GM18517 (cell line): ENCODE measurements around the gene GRK3.
"Not testable (repeated sequence)": the region's sequence is repeated elsewhere in the genome, so short reads cannot be mapped to it uniquely, and the experiment has no call there.

ENCODE experiments used
- ATAC-seq: cut with Tn5 transposase; IDR thresholded peaks from one replicate; pipeline ENCODE4 v1.9.1; 2021; ENCODE audit warnings: mild to moderate bottlenecking, moderate library complexity; ENCODE audit not compliant: unreplicated experiment

The GRK3 gene

DNA sequence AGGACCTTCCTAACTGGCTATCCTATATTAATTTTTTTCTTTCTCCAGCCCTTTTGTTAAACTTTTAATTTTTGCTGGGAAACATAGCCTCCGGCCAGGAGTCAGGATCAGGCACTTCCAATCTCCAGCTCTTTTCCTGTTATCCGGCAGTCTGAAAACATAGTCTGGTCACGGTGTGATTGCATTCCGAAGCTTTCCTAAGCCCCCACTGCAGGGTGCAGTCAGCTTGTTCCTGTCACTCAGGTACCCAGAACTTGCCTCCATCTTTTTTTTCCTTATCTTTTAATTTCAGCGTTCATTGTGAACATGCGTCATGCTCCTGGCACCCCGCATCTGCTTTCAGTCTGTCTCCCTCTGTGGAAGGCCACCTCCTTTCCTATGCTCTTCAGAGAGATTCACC, 59.4 kb downstream of the GRK3 start:
- no peak for ATAC-seq

DNA sequence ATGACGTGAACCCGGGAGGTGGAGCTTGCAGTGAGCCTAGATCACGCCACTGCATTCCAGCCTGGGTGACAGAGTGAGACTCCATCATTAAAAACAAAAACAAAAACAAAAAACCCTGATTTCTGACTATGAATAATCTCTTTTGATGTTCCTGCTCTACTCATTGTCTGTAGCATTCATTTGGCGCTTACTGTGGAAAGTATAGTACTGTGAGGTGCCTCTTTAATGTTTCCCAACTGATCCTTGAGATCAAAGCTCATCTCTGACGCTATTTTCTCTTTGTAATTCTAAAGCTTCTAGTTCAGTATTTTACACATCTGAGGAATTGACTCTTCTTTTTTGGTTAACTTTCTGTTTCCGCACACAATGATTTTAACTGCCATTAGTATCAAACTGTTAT, 60.0 kb downstream of the GRK3 start:
- ATAC-seq = no peak

DNA sequence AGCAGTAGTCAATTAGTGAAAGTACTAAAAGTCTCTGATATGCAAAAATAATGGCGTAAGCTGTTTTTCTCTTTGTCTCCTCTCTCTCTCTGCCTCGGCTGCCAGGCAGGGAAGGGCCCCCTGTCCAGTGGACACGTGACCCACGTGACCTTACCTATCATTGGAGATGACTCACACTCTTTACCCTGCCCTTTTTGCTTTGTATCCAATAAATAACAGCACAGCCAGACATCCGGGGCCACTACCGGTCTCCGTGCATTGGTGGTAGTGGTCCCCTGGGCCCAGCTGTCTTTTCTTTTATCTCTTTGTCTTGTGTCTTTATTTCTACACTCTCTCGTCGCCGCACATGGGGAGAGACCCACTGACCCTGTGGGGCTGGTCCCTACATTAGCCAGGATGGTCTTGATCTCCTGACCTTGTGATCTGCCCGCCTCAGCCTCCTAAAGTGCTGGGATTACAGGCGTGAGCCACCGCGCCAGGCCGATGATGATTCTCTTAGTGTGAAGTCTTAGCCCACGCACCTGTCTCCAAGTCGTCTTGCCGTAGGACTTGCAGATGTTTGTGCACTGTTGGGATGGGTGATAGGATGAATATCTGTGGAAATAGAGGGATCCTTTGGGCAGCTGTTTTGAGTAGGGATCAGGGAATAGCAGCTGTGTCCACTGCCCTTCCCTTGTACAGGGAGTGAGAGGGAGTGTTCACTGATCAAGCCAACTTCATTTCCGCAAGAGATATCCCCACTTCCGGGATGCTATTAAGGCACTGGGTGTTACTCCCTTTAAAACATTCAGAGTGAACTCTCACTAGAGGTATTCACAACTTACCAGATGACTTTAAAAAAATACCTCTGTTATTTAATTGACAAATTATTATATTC, 61.5 kb downstream of the GRK3 start:
- not testable (repeated sequence) for ATAC-seq

DNA sequence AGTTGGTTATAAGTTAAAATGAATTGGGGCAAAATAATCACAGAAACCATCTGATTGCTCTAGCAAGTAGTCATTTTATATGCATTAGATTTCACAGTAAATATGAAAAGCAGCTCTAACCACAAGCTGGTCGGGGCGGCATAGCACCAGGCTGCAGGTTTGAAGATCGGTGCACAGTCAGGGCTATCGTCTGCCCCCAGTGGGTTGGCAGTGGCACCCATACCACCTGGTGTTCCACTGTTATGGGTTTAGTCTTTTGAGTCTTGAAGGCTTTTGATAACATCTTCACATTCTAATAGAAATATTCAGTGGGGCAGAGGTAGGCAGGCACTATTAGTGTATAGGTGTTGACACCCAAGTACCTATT, 62.1 kb downstream of the GRK3 start:
- ATAC-seq = no peak

DNA sequence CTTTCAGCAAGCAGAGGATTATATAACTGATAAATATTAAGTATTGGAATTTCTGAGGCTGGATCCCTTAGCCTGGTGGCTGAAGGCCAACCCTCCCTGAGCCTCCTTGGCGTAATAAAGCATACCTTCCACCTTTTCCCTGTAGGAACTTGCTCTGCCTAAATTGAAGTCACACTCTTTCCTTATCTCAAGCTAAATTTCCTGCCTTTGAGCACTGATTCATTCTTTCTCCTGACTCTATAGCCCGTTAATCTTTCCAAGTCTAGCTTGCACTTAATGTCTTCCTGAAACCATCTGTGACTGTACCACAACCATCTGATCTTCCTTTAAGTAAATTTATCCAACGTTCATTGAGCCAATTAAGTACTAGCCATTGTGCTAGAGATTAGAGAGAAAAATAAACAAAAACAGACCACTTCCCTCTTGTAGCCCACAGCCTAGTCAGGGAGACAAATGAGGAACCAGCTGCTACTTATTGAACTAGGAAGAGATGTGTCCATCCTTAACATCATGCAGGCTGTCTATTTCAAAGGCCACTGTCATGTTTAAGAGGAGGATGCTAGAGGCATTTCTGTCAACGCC, 62.9 kb downstream of the GRK3 start:
- ATAC-seq = no peak

DNA sequence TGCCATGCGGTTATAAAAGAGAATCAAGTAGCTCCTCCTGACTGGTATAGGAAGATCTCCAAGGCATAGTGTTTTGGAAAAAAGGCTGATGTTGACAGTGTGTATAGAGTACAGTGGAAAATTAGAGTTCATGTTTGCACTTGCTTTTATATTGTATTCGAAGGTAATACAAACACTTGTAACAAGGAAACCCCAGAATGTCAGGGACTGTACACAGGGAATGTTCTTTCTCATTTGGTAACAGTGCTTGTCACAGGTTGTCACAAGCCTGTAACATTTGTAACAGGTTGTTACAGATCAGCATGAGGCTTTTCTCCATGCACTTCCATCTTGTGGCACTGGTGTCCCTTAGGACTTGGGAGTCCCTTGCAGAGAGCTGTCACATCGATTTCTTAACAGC, 64.0 kb downstream of the GRK3 start:
- no peak for ATAC-seq

DNA sequence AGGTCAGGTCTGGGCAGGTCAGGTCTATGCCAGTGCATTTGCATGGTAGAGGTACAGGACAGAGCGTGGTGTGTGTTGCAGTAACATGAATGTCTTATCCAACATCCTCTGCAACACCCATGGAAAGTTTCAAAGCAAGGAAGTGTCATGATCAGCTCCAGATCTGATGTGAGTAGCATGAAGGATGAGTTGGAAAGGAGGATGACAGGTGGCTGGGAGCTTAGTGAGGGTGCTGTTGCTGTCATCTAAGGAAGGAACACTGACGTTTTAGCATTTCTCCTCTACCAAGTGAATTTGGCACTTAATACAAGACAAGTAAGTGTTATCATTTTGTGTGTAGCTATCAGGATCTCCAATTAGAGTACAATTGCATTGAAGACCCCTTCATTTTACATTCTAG, 65.1 kb downstream of the GRK3 start:
- no peak for ATAC-seq

DNA sequence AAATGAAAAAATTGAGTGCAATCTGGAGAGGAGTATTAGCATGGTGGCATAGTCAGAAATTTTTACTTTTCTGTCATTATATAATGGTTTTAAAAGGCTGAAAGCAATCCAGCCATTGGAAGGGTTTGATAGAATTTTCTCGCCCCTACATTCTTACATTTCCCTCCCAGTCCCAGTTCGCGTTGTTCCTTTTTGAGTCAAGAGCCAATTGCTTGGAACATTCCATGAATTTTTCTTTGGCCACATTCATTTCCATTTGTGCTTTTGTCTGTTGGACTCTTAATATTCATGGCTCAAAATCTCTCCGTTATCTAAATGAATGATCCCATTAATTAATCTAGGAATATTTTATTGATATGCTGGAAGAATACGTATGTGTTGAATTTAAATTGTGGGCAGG, 66.0 kb downstream of the GRK3 start:
- no peak for ATAC-seq

DNA sequence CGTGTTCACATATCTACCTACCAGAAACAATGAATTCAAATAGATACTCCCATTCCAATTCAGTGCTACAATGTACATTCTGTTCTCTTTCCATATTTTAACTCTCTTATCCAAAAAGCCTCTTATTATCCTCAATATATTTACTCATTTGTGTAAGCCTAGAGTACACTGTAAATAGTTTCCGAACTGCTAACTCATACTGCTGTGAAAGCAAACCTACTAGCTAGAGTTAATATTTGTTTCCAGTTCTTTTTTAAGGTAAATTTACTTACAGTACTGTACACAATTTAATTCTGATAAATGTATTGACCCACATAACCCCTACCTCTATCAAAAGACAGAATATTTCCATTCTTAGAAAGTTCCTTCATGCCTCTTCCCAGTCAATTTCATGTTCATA, 71.8 kb downstream of the GRK3 start:
- no peak for ATAC-seq

DNA sequence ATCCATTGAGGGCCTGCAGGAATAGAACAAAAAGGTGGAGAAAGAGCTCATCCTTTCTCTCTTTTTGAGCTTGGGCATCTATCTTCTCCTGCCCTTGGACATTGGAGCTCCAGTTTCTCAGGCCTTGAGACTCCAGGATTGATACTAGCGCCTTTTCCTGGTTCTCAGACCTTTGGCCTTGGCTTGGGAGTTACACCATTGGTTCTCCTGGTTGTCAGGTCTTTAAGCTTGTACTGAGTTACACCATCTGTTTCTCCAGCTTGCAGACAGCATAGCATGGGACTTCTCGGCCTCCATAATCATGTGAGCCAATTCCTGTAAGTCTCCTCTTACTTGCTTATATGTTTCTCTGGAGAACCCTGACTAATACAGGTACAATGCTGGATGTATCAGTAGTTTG, 72.6 kb downstream of the GRK3 start:
- ATAC-seq = no peak

DNA sequence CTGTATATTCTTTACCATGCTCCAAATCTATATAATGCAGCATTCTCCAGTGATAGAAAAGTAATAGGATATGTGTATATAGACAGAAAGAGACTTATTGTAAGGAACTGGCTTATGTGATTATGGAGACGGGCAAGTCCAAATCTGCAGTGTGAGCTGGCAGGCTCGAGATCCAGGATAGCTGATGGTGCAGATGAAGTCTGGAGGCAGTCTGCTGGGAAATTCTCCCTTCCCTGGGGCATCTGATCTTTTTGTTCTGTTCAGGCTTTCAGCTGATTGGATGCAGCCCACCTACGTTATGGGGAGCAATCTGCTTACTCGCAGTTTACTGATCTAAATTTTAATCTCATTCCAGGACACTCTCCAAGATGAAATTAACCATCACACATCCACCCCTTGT, 73.2 kb downstream of the GRK3 start:
- ATAC-seq = no peak

DNA sequence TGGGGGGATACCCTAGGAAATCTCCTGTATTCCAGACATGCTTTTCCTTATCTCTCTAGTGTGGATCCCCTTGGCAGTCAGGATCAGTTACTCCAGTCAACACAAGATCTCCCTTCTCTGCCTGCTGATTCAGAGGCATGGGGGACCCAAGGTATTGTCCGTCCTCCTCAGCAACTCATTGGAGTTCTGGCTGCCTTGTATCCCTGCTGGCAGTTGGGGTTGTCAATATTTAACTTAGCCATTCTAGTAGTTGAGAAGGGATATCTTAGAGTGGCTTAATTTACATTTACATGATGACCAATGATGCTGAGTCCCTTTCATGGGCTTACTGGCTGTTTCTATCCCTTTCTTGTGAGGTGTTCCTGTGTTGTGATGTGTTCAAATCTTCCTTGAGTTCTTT, 74.2 kb downstream of the GRK3 start:
- no peak for ATAC-seq

DNA sequence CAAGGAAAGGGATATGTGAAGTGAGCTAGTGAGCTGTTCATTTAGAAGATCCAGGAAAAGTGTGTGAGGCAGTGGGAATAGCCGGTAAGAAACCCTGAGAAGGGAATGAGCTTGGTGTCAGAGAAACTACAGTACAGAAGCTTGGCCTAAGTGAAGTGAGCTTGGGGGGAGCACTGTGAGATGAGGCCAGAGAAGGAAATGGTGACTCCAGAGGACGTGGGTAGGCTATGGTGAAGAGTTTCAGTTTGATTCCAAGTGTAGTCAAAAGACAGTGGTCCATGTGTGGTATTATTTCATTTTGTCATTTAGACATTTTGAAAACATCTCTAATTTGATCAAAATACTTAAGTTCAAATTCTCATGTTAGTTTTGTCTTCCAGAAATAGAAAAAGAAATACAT, 77.2 kb downstream of the GRK3 start:
- ATAC-seq = no peak

DNA sequence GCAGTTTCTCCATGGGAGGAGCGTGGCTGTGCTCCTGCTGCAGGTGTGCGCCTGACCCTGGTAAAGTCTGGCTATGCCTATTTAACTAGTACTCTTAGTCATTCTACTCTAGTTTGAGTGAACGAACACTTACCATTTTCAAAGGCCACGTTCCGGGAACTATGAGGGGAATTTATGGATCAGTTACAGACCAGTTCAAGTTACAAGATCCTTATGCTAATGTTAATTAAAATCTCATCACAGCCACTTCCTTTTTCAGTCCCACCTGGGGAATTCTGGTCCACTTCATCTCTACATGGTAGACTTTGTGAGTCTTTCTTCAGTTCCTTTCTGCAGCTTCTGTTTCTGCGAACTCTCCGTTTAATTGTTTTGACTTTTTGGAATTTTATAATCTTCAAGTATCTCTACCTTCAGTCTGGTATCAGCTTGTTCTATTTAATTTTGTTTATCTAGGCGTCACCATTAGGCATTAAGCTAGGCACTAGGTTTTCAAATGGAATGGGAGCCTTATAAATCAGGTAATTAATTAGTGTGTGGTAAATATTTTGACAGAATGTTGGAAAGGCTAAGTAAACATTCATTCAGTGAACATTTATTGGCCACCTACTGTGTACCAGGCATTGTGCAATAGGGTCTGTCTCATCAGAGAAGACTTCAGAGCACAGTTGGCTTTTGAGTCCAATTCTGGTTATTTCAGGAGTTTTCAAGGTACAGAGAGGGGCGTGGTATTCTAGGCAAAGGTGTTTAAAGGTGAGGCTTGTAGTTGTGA, 78.9 kb downstream of the GRK3 start:
- ATAC-seq = no peak

DNA sequence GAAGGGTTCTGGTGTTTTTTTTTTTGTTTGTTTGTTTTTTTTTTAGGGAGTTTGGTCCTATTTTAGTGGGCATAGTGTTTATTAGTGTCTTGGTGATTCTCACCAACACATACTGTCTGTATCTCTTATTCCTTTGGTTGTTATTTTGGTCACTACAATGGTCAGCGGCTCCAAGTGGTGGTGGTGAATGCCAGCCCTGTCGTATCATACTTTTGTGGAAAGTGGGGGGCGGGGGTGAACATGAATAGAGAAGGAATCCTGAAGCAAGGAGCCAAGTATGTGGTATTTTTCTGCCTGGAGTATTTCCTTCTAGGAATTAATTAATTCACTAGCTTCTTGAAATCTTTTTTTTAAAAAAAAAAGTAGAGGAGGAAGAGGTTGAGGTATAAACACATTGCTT, 79.6 kb downstream of the GRK3 start:
- no peak for ATAC-seq

DNA sequence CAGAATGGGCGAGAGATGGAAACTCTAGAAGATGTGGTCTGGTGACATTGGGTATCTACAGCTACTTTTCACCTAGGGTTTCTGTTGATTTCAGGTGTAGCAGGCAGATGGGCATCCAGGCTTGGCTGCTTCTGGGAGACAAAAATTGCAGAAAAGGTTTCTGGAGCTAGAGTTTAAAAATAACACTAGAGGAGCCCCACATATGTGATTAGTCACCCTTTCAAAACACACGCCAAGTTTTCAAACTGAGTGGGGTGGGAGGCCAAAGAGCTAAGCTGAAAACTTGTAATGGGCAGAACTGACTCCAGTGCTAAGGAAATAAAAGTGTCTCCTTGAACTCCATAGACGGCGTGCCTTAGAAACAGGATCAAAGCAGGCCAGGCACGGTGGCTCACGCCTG, 80.8 kb downstream of the GRK3 start:
- no peak for ATAC-seq

DNA sequence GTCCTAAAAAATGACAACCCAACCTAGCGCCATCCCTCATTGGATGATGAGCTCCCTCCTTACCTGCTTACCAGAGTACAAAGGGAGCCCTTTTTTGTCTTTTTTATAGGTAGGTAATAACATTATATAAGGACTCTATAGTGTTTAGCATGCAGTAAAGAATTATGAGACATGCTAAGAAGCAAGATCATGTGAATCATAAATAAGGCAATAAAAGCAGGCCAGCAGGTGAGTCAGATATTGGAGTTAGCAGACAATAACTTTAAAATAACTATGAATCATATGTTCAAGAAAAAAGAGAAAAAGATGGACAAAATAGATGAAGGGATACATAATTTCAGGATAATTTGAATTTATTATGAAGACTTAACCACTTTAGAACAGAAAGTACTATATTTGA, 81.5 kb downstream of the GRK3 start:
- no peak for ATAC-seq

DNA sequence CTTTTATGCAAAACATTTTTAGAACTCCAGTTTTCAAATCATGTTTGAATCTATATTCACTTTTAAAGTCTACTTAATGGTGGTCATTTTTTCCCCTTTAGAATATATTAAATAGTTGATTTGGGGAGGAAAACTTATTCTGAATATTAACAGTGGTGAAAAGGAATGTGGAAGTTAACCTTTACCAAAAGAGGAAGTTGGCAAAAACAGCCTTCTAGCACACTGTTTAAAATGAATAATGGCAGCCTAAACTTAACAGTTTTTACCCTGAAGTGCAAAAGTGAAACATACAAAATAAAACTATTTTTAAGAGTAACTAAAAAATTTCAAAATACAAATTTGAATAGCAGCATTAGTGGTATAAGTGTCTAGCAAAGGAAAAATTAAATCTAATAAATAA, 86.4 kb downstream of the GRK3 start:
- no peak for ATAC-seq

DNA sequence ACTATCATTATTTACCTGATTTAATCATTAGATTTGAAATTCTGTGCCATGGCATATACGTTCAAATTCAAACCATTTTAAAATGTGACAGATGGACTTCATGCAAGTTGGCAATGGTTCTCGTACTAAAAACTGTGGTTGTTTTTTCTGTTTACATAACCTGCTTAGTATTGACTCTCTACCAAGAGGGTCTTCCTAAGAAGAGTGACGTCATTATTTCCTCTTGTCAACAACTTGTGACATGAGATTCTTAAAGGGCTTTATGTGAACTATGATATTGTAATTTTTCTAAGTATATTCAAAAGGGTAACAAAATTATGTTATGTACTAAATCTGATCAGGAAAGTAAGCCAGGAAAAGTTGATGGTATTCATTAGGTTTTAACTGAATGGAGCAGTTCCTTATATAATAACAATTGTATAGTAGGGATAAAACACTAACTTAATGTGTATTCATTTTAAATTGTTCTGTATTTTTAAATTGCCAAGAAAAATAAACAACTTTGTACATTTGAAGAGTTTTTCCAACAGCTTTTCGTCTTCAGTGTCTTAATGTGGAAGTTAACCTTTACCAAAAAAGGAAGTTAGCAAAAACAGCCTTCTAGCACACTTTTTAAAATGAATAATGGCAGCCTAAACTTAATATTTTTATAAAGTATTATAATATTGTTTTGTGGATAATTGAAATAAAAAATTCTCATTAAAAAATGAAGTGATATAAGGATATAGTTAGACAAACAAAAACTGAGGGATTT, 87.0 kb downstream of the GRK3 start:
- ATAC-seq = no peak

DNA sequence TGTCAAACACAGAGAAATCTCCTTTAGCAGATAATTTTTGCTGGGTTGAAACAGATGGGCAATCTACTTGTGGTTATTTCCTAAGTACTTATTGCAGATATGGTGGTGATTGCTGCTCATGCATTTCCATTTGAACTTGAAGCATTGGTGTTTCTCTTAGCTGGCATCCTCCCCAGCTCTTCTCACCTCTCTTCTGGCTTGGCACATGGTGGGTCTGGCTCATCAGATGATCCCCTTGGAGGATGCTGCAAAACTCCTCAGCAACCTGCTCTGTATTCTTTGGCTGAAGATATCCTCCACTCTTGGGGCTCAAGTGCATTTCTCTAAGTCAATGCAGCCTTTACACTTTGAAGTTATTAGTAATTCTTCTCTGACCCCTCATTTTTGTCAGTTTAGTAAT, 90.2 kb downstream of the GRK3 start:
- no peak for ATAC-seq

DNA sequence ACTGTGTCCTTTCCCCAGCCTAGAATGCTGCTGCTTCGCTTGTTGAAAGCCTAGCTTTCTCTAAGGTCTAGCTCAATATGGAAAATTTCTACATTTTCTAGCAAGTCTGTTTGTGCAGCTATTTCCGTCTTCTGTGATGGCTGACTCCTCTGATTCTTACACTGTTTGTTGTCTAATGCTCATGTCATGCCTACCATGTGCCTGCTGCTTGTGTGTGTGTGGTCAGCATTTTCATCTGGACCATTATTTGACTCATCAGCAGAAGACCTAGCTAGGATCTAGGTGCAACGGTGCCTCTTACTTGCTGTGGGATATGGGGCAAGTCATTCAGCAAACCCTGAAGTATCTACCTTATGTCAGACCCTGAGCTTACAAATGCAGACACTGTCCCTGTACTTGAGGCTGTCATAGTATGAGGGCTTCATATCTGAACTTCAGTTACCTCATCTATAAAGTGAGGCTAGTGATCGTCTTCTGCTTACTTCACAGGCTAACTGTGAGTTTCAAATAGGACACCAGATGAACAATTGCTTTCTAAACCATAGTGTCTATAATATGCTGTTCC, 91.0 kb downstream of the GRK3 start:
- ATAC-seq = no peak
